K562 (cell line): ENCODE measurements around the gene UFSP1. TPM values are rescaled to one million over a fixed set of nuclear protein-coding genes. Genes with fewer than 3 reads are reported as not detected.

Experiments
- C11orf30 ChIP-seq: fragments of 450-650 bp; IDR thresholded peaks from 2 replicates; pipeline ENCODE4 v1.6.1; 2016; ENCODE audit warnings: low read depth, mild to moderate bottlenecking
- HNRNPL ChIP-seq: fragments of 200-400 bp; formaldehyde crosslinking; IDR thresholded peaks from 2 replicates; pipeline ENCODE4 v1.6.1; 2017; ENCODE audit warnings: low read depth, mild to moderate bottlenecking, low read length
- MIER1 ChIP-seq: fragments of 450-650 bp; IDR thresholded peaks from 2 replicates; pipeline ENCODE4 v1.6.1; 2016; ENCODE audit warnings: antibody characterized with exemption, mild to moderate bottlenecking, low read depth
- POLR2G ChIP-seq: fragments of 200-400 bp; formaldehyde crosslinking; IDR thresholded peaks from 2 replicates; pipeline ENCODE4 v1.6.1; 2017; ENCODE audit warnings: low read depth, mild to moderate bottlenecking, antibody characterized with exemption, low read length, moderate library complexity
- RAD21 ChIP-seq, 2 experiments: fragments of 250-450 bp in 1 of 2; fragments of 450-650 bp in 1 of 2; sonication (Bioruptor Pico) in 1 of 2; formaldehyde crosslinking in 1 of 2; IDR thresholded peaks in 1 of 2; conservative IDR thresholded peaks in 1 of 2; 2 replicates each; pipeline versions ENCODE4 v1.4.0 to v1.8.0; 2020 to 2022; ENCODE audit warnings: mild to moderate bottlenecking in 2 of 2, moderate library complexity in 1 of 2
- RBFOX2 ChIP-seq: fragments of 200-400 bp; formaldehyde crosslinking; IDR thresholded peaks from 2 replicates; pipeline ENCODE4 v1.6.1; 2017; ENCODE audit warnings: low read depth, mild to moderate bottlenecking, low read length, moderate library complexity
- polyA plus RNA-seq, 8 experiments: library from polyadenylated mRNA; depleted of rRNA in 4 of 8; stranded (reverse) in 5 of 8; unstranded in 3 of 8; fragments of >200 nt; fragmentation: Nextera tagmentation in 2 of 8; fragmentation: Illumina TruSeq in 1 of 8; extraction: Ambion mirVana in 2 of 8; extraction: Trizol in 1 of 8; gene quantifications; 2 replicates each; pipeline versions ENCODE4 v1.2.1 to v1.2.3, GENCODE V29; 2011 to 2014; ENCODE audit warnings: inconsistent platforms in 1 of 8, missing spikeins in 1 of 8
- total RNA-seq, 7 experiments: library from RNA; depleted of rRNA in 6 of 7; stranded (reverse); fragments of >200 nt in 6 of 7; fragmentation: Illumina TruSeq in 2 of 7; extraction: Trizol in 2 of 7; gene quantifications; 2 replicates each; pipeline versions ENCODE4 v1.2.1 to v1.2.3, GENCODE V29; 2011 to 2021; ENCODE audit warnings: low replicate concordance in 1 of 7
- TF ChIP-seq, protein P1 (sequence below): fragments of 250-450 bp; sonication (Bioruptor Pico); IDR thresholded peaks from 2 replicates; pipeline ENCODE4 v1.4.0; 2020; ENCODE audit warnings: mild to moderate bottlenecking
- TF ChIP-seq, protein P2 (sequence below), 3 experiments: fragments of 200-800 bp in 1 of 3; sonication (Bioruptor generic) in 1 of 3; sonication (generic) in 1 of 3; formaldehyde crosslinking in 1 of 3; IDR thresholded peaks; 2 replicates each; pipeline versions ENCODE4 v1.6.1 to v1.8.0; 2016 to 2022; ENCODE audit warnings: mild to moderate bottlenecking in 2 of 3, missing compliant biosample characterization in 2 of 3, missing genetic modification characterization in 2 of 3, missing genetic modification reagents in 1 of 3
- TF ChIP-seq, protein P3 (sequence below): fragments of 250-450 bp; sonication (Bioruptor Pico); IDR thresholded peaks from 2 replicates; pipeline ENCODE4 v1.8.0; 2021; ENCODE audit warnings: moderate library complexity, mild to moderate bottlenecking, inconsistent platforms
- TF ChIP-seq, protein P4 (sequence below), 2 experiments: fragments of 450-650 bp; formaldehyde crosslinking in 1 of 2; IDR thresholded peaks; 2 replicates each; pipeline versions ENCODE4 v1.4.0 to v1.6.1; 2014 to 2020; ENCODE audit warnings: mild to moderate bottlenecking in 2 of 2, borderline replicate concordance in 1 of 2, low read depth in 1 of 2

The UFSP1 gene
- total and polyA plus RNA-seq, 9 of the 15 experiments (the other 6 are each of a cell fraction or from before 2014, with no cell fraction given) = 0.50 to 18.8 (median 2.1) TPM

DNA sequence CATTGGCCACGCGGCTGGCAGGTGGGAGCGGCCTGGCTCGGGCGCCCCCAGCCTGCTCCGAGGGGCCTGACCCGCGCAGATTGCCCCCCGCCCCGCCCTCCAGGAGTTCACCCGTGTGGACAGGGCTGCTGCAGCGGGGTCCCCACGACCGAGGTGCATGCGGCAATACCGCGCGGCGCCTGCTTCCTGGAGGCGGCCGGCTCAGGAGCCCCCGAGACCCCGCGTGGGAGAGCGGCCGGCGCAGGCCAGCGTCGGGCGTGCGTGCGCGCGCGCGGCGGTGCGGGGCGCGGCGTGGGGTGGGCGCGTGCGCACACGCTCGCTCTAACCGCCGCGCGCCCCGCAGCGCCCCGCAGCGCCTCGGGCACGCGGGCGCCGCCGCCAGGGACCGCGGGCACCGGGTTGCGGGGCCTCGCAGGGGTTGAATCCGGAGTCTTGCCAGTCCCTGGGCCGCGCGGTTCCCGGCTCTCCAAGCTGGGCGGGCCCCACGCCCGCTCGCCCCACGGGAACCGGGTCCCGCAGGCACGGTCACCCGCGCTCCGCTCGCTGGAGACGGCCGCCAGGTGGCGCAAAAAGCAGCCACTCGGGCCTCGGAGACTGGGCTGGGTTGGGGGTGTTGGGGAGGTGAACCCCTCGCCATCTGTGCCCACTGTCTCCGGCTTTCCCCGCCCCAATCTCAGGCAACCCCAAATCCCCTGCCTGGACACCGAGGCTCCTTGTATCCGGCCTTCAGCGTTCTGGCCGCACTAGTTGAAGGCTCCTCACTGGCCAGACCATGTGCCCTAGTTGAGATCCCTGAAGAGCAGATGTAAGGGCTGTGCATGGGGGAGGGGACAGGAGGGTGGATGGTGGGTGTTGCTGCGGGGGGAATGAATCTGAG is 7.5 kb upstream of the UFSP1 start (continued):
- TF ChIP-seq, protein P1, sequence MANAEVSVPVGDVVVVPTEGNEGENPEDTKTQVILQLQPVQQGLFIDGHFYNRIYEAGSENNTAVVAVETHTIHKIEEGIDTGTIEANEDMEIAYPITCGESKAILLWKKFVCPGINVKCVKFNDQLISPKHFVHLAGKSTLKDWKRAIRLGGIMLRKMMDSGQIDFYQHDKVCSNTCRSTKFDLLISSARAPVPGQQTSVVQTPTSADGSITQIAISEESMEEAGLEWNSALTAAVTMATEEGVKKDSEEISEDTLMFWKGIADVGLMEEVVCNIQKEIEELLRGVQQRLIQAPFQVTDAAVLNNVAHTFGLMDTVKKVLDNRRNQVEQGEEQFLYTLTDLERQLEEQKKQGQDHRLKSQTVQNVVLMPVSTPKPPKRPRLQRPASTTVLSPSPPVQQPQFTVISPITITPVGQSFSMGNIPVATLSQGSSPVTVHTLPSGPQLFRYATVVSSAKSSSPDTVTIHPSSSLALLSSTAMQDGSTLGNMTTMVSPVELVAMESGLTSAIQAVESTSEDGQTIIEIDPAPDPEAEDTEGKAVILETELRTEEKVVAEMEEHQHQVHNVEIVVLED (CRISPR knock-in tag) = peak; percentile 38
- peak; percentile 89 for TF ChIP-seq HNRNPL
- peak; percentile 64; the same call in 1 of the 2 replicates for TF ChIP-seq POLR2G
- no peak for TF ChIP-seq C11orf30
- TF ChIP-seq MIER1 = peak; percentile 71; the same call in 1 of the 2 replicates
- TF ChIP-seq RAD21 (CRISPR knock-in tag; conservative IDR thresholded peaks at IDR 0.05 in 1 of 2, IDR thresholded peaks at IDR 0.05 in 1 of 2) = peak; percentile 74 to 77
- TF ChIP-seq, protein P2, sequence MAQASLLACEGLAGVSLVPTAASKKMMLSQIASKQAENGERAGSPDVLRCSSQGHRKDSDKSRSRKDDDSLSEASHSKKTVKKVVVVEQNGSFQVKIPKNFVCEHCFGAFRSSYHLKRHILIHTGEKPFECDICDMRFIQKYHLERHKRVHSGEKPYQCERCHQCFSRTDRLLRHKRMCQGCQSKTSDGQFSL (CRISPR knock-in tag; IDR thresholded peaks at IDR 0.05) = peak; percentile 67; the same call in 1 of the 2 replicates
- TF ChIP-seq, protein P2 (tag; IDR thresholded peaks at IDR 0.05) = peak in 1 of 2 experiments; percentile 58; a peak in 1 of 4 replicates
- TF ChIP-seq RBFOX2 = peak; percentile 74
- TF ChIP-seq, protein P3, sequence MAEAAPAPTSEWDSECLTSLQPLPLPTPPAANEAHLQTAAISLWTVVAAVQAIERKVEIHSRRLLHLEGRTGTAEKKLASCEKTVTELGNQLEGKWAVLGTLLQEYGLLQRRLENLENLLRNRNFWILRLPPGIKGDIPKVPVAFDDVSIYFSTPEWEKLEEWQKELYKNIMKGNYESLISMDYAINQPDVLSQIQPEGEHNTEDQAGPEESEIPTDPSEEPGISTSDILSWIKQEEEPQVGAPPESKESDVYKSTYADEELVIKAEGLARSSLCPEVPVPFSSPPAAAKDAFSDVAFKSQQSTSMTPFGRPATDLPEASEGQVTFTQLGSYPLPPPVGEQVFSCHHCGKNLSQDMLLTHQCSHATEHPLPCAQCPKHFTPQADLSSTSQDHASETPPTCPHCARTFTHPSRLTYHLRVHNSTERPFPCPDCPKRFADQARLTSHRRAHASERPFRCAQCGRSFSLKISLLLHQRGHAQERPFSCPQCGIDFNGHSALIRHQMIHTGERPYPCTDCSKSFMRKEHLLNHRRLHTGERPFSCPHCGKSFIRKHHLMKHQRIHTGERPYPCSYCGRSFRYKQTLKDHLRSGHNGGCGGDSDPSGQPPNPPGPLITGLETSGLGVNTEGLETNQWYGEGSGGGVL = no peak
- TF ChIP-seq, protein P4, sequence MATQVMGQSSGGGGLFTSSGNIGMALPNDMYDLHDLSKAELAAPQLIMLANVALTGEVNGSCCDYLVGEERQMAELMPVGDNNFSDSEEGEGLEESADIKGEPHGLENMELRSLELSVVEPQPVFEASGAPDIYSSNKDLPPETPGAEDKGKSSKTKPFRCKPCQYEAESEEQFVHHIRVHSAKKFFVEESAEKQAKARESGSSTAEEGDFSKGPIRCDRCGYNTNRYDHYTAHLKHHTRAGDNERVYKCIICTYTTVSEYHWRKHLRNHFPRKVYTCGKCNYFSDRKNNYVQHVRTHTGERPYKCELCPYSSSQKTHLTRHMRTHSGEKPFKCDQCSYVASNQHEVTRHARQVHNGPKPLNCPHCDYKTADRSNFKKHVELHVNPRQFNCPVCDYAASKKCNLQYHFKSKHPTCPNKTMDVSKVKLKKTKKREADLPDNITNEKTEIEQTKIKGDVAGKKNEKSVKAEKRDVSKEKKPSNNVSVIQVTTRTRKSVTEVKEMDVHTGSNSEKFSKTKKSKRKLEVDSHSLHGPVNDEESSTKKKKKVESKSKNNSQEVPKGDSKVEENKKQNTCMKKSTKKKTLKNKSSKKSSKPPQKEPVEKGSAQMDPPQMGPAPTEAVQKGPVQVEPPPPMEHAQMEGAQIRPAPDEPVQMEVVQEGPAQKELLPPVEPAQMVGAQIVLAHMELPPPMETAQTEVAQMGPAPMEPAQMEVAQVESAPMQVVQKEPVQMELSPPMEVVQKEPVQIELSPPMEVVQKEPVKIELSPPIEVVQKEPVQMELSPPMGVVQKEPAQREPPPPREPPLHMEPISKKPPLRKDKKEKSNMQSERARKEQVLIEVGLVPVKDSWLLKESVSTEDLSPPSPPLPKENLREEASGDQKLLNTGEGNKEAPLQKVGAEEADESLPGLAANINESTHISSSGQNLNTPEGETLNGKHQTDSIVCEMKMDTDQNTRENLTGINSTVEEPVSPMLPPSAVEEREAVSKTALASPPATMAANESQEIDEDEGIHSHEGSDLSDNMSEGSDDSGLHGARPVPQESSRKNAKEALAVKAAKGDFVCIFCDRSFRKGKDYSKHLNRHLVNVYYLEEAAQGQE (IDR thresholded peaks at IDR 0.05; ENCODE audit: borderline replicate concordance) = peak; percentile 82
- TF ChIP-seq, protein P4 (CRISPR knock-in tag; IDR thresholded peaks at IDR 0.05; ENCODE audit: low read depth) = no peak
